GM21360 (cell line): ENCODE data around the gene RIPK1.
"Not testable (repeated sequence)": the region's sequence is repeated elsewhere in the genome, so short reads cannot be mapped to it uniquely, and the experiment has no call there.

ENCODE experiments used
- ATAC-seq: cut with Tn5 transposase; IDR thresholded peaks from one replicate; pipeline ENCODE4 v1.9.1; 2021; ENCODE audit warnings: mild to moderate bottlenecking, moderate library complexity; ENCODE audit not compliant: unreplicated experiment

Gene RIPK1

DNA sequence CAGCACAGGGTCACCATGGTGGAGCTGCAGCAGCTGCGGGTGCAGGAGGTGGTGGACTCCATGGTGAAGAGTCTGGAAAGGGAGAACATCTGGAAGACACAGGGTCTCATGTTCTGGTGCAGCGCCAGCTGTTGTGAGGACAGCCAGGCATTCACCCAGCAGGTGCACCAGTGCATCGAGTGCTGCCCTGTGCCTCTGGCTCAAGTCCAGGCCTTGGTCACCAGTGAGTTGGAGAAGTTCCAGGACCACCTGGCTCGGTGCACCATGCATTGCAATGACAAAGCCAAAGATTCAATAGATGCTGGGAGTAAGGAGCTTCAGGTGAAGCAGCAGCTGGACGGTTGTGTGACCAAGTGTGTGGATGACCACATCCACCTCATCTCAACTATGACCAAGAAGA is 22.9 kb upstream of the RIPK1 start:
- ATAC-seq, result no peak

- no peak for ATAC-seq
Observed at GRCh38 chr6:3045777-3046176, 22.5 kb upstream of the RIPK1 start.

GRCh38 chr6:3046295-3046694 is 22.0 kb upstream of the RIPK1 start:
- ATAC-seq, result no peak

DNA sequence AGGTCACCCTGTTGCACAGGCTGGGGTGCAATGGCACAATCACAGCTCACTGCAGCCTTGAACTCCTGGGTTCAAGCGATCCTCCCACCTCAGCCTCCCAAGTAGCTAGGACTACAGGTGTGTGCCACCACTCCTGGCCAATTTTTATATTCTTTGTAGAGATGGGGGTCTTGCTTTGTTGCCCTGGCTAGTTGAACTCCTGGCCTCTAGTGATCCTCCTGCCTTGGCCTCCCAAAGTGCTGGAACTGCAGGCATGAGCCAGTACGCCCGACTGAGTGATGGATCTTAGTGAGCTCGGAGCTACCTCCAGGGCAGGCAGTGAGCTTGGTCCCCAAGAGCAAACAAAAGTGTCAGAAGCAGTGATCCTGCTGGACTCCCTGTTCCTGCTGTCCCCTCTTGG is 20.3 kb upstream of the RIPK1 start:
- not testable (repeated sequence) for ATAC-seq

DNA sequence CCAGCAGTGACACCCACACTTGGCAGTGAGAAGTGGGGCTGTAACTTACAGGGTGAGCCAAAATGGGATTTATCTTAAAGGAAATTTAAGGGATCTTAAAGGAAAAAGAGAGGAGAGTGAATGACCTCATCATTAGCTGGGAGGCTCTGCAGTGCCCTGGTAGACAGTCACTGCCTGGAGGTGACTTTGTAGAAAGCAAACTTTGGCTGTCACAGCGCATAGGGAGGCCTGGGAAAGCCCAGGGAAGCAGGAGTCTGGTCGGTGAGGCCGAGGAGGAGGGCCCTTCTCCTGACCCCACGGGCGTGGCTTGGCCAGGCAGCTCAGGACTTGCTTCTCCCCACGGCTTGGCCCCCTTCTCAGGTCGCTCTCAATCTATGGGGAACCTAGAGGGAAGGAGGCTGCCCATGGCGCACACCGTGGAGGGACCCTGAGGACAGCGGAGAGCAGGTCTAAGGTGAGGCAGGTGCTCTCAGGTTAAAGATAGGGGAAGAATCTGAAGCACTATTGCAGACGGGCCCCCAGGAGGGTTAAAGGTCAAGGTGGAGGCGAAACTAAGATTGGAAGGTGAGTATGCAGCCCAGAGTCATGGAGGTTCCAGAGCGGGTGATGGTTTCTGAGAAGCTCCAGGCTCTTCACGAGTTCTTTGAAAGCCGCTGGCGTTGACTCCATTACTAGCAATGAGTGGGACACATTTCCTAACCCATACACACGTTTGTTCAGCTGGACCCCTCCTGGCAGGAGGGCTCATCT is 15.6 kb upstream of the RIPK1 start:
- no peak for ATAC-seq

DNA sequence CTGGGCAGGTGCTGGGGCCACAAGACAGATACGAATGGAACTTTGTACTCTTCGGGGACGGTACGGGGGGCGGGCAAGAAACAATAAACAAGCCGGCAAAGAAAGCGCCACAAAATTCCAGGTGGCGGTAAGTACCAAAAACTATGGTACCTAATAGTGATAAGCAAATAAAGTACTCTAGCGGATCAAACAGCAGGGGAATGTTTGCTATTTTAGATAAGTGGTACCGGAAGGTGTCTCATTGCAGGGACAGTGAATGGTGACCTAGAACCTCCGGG is 15.1 kb upstream of the RIPK1 start:
- no peak for ATAC-seq

DNA sequence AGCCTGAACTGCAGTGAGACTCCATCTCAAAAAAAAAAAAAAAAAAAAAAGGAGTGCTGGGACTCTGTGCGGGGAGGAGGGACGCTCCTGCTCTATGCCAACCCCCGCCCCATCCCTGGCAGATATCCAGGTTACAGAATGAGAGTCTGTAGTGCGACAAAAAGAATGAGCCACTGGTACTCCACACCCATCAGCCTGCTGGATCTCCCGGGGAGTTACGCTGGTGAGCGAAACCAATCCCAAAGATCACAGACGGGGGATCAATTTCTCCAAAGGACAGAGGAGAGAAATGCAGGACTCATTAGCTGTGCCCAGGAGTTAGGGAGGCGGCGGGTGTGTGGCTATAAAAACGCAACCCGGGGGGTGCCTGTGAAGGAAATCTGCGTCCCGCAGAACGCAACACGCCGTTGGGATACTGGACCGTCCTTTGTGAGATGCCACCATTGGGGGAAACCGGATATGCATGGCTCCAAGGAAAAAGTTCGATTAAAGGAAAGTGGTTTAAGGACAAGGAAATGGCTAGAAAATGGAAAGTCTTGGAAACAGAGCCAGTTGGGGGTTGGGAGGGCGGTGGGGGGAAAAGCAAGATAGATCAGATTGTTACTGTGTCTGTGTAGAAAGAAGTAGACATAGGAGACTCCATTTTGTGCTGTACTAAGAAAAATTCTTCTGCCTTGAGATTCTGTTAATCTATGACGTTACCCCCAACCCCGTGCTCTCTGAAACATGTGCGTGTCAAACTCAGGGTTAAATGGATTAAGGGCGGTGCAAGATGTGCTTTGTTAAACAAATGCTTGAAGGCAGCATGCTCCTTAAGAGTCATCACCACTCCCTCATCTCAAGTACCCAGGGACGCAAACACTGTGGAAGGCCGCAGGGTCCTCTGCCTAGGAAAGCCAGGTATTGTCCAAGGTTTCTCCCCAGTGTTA is 13.8 kb upstream of the RIPK1 start:
- not testable (repeated sequence) for ATAC-seq

GRCh38 chr6:3055158-3055499 is 13.2 kb upstream of the RIPK1 start:
- not testable (repeated sequence) for ATAC-seq

GRCh38 chr6:3057063-3057770 is 11.1 kb upstream of the RIPK1 start:
- ATAC-seq, result no peak

GRCh38 chr6:3058957-3059356 is 9.3 kb upstream of the RIPK1 start:
- no peak for ATAC-seq

DNA sequence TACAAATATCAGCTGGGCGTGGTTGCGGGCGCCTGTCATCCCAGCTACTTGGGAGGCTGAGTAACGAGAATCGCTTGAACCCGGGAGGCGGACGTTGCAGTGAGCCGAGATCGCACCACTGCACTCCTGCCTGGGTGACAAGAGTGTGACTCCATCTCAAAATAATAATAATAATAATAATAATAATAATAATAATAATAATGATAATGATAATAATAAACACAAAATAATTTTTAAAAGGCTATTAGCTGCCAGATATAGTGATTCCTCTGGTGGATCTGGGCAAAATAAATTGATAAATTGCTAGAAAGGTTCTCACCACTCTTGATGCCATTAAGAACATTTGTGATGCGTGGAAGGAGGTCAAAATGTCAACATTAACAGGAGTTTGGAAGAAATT is 8.2 kb upstream of the RIPK1 start:
- not testable (repeated sequence) for ATAC-seq

DNA sequence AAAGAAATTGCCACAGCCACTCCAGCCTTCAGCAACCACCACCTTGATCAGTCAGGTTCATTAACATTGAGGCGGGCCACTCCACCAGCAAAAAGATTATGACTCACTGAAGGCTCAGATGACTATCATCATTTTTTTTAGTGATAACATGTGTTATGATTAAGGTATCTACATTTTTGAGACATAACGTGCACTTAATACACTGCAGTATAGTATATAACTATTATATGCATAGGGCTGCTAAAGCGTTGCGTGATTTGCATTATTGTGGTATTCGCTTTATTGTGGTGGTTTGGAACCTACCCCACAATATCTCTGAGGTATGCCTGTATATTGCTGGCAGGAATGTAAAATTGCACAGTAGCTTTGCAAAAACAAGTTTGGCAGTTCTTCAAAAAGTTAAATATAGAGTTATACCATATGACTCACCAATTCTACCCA is 6.8 kb upstream of the RIPK1 start:
- ATAC-seq, result no peak

- ATAC-seq, result not testable (repeated sequence)
Observed at GRCh38 chr6:3063340-3063732, 5.0 kb upstream of the RIPK1 start.

DNA sequence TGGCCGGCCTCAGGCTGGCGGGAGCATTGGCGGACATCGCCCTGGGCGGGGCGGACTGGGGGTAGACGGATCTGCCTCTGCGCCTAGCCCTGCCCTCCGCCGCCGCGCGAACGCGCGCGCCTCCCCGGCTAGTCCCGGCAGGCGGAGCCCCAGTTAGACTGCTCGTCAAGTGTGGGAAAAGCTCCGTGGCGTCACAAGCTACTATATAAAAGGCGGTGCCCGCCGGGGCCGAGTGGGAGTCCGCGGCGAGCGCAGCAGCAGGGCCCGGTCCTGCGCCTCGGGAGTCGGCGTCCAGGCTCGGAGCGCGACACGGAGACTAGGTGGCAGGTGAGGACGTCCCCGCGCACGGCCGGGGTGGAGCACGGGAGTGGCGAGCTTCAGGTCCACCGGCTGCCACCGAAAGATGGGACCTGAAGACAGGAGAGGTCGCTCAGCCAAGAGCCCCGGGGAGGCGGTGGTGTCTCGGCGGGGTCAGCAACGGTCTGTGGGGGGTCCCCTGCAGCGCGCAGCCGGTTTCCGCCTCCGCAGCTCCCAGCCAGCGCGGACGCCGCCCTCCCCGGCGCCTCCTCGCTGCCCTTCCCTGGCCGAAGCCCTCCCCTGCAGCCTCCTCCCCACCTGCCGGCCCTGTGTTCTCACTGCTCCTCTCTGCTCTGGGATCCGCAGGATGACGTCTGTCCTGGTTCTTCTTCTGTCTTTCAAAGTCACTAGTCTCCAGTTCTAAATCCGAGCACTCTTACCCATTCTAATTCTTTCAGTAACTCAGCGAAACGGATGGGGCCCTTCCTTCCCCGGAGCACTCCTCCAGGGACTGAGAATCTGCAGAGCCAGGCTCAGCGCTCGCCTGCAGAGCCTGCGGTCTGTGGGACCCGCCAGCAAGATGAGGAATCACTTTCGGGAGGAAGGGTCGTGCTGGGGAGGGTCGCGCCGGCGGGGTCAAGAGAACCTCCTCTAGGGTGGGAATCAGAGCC is 4.3 kb upstream of the RIPK1 start:
- ATAC-seq, result peak; percentile 52

DNA sequence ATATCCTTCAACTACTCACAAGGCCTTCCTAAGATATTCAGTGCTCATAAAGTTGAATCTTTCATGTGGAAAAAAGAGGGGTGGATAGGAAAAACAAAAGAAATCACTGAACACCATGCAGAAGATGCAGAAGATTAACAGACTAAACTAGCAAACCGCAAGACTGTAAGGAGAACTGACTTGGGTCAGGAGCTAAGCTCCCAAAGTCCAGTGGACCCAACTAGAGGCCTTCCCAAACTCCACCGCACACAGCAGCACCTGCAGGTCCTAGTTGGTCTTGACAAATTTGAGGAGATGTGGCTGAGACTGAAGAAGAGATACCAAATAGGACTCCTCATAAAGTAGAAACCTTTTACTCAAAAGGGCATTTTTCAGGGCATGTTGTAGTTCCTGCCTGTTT is 3.3 kb downstream of the RIPK1 start:
- no peak for ATAC-seq

GRCh38 chr6:3072798-3073197 is 4.5 kb downstream of the RIPK1 start:
- no peak for ATAC-seq

DNA sequence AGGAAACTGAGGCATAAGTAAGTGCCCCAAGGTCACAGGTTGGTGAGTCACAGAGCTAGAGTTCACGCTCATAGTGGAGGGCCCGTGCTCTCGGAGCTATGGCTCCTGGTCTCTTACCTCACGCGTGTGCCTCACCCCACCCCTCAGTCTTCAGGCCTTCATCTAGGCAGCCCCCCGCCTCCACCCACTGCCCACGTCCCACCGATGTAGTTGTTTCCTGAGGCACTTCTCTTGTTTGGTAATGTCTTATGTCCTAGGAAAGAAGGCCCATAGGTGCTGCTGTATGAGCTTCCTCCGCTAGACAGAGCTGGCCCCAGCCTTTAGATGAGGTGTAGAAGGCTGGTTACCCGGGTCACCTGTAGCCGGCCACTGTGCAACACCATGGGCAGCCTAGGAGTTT is 5.1 kb downstream of the RIPK1 start:
- no peak for ATAC-seq

- no peak for ATAC-seq
Observed at GRCh38 chr6:3075772-3076113, 7.4 kb downstream of the RIPK1 start.

GRCh38 chr6:3076320-3076719 is 8.0 kb downstream of the RIPK1 start:
- ATAC-seq, result no peak

- no peak for ATAC-seq
Observed at GRCh38 chr6:3077430-3077829, 9.1 kb downstream of the RIPK1 start.

GRCh38 chr6:3078952-3079351 is 10.7 kb downstream of the RIPK1 start:
- ATAC-seq, result not testable (repeated sequence)
